Stimulated activated CD4-positive, alpha-beta T cell treated with anti-CD3 and anti-CD28 coated beads, Interleukin-2, amount 100 ng/mL, for 24 hours (primary cell): ENCODE results near the gene FITM1.

ENCODE experiments used
- DNase-seq, 2 donors: peaks; one replicate each; pipeline ENCODE4 v3.0.0-alpha.2; 2020

The FITM1 gene

DNA sequence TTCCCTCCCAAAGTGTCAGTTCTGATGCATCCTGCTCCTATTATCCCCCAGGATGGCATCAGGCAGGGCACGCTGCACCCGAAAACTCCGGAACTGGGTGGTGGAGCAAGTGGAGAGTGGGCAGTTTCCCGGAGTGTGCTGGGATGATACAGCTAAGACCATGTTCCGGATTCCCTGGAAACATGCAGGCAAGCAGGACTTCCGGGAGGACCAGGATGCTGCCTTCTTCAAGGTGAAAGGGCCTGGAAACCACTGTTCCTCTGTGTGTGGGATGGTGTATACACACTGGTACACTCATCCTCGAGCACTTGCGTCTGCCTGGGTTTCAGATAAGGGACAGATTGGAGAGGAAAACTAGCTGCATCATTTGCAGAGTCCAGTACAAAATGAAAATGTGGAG lies 31.6 kb downstream of the FITM1 start:
- peak; percentile 26 to 44 for DNase-seq

DNA sequence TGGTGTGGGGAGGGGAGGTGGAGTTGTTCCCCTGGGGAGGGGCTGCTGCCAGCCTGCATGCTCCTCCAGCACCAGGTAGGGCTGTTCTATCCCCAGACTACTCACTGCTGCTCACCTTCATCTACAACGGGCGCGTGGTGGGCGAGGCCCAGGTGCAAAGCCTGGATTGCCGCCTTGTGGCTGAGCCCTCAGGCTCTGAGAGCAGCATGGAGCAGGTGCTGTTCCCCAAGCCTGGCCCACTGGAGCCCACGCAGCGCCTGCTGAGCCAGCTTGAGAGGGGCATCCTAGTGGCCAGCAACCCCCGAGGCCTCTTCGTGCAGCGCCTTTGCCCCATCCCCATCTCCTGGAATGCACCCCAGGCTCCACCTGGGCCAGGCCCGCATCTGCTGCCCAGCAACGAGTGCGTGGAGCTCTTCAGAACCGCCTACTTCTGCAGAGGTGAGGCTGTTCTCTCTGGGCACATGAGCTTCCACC lies 34.1 kb downstream of the FITM1 start:
- DNase-seq = no peak

DNA sequence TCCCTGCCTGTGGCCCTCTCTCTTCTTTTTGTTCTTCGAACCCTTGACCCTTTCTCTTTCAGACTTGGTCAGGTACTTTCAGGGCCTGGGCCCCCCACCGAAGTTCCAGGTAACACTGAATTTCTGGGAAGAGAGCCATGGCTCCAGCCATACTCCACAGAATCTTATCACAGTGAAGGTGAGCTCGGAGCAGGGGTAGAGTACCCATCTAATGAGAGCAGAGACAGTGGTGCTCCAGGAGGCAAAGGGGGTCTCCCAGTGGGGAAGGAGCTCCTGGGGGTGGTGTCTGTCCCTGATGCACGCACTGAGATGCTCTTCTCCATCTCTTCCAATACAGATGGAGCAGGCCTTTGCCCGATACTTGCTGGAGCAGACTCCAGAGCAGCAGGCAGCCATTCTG lies 35.3 kb downstream of the FITM1 start:
- no peak for DNase-seq

DNA sequence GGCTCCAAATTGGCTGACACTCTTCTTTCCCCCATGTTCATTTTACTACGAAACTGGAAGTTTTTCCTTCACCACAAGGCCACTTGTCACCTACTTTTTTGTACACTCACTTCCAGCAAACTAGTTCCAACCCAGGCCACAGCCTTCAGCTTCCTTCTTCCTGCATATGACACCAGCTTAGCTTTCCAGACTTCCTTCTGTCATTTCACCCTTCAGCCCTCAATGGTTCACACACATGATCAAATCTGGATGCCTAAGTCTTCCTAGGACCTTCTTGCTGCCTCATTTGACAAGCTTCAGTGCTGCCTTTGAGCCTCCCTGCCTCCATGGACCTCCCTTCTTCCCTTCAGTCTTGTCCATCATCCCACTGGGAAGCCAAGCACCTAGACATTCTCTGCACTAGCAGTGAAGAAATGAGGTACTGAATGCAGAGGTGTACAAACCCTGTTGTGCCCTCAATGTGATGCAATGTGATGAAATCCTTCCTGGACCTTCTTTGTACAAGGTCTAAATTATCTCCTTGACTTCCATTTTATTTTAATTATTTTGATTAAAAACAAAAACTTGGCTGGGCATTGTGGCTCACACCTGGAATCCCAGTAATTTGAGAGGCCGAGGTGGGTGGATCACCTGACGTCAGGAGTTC lies 37.1 kb downstream of the FITM1 start:
- no peak for DNase-seq

DNA sequence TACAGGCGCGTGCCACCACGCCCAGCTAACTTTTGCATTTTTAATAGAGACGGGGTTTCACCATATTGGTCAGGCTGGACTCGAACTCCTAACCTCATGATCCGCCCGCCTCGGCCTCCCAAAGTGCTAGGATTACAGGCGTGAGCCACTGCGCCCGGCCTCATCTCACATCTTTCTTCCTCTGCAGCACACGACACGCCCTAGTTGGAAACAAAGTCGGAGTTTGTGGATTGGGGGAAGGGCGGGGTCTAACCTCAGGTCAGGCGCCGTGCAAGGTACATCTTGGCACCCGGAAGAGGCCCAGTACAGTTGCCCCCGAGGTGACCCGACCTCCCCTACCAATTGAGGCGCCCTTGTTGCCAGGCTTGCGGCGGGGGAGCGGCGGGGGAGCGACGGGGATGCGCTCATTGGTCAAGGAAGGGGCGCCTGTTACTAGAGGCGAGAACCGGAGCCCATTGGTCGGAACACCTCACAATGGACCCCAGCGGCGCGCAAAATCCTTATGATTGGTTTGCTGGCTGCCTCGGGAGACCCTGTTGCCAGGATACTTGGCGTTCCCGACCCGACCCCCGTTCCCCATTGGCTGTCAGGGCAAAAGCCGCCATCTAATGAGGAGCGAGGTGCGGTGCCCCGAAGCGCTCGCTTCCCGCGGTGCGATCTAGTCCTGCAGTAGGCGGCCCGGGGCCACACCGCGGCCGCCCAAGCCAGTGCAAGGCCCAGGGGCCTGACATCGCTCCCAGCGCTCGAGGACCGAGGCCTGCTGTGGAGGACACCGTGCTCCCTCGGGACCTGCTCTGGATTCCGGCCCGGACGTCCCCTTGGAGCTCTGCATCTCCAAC lies 41.2 kb downstream of the FITM1 start, which contains the start of gene REC8:
REC8 (plus strand) TSS at position 659 of the 839 bp plus-strand sequence. CDS start 473 bp downstream, outside the sequence.
- DNase-seq = peak; percentile 67 to 73

DNA sequence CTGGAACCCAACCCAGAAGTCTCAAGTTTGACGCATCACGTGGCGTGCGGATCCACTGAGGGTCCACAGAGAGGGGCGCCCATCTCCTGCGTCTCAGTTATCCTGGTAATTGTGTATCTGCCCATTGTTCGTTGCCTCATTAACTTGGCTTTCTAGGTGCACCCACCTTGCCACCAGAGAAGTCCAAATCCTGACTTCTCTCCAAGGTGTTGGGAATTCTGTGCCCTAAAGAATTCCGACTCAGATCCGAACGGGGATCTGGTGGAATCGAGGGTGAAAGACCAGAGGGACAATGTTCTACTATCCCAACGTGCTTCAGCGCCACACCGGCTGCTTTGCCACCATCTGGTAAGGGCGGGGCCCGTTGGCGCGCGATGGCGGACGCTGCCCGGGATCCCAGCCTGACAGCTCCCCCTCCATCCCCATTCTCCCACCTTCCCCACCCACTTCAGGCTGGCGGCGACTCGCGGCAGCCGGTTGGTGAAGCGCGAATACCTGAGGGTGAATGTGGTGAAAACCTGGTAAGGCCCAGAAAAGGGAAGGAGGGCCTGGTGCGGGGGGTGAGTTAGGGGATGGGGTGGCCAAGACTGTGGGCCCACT lies 41.9 kb downstream of the FITM1 start:
- DNase-seq = no peak

DNA sequence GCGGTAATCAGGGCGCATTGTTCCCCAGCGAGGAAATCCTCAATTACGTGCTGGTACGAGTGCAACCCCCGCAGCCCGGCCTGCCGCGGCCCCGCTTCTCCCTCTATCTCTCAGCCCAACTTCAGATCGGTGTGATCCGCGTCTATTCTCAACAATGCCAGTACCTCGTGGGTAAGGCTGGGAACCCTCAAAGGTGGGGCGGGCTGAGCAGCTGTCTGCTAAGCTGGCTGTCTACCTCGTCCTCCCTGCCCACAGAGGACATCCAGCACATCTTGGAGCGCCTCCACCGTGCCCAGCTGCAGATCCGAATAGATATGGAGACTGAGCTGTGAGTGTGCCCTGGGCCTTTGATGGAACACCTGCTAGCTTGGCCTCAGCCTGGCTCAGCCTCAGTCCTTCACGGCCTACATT lies 42.4 kb downstream of the FITM1 start:
- DNase-seq = no peak

DNA sequence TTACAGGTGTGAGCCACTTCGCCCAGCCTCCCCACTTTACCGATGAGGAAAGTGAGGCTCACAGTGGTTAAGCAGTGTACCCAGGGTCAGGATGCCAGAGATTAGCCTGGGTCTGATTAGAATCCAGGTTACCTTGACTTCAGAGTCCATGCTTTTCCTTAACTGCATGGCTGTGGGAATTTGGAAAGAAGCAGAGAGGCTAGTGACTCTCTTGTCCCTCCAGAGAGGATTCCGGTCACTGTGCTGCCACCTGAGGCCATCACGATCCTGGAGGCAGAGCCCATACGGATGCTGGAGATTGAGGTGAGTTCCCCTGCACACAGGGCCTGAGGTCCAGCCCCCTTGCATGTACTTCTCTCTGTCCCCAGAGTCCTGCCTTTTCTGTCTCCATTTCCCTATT lies 46.1 kb downstream of the FITM1 start:
- no peak for DNase-seq

DNA sequence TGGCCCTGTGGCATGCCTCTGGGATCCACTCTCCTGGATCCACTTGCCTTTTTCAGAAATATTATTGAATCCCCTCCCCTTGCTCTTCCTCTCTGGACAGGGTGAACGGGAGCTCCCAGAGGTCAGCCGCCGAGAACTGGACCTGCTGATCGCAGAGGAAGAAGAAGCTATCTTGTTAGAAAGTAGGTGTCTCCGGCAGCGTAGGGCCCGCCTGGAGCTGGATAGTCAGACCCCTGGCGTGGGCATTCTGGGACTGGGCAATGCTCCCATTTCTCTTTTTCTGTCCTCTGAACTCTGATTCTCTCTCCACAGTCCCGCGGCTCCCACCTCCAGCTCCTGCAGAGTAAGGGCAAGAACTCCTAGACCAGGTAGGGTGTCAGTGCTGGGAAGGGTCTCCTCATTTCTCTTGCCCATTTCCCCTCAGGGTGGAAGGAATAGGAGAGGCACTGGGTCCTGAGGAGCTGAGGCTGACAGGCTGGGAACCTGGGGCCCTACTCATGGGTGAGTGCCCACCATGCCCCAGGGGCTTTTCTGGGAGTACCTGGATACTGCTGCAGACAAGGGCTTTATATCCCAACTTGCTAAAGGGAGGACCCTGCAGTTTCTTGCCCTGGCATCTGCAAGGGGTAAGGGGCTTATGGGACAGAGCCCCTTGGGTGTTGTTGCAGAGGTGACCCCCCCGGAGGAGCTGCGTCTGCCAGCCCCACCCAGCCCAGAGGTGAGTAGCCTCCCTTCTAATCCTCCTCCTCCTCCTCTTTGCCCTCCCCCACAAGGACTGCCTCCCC lies 46.8 kb downstream of the FITM1 start:
- DNase-seq = no peak

DNA sequence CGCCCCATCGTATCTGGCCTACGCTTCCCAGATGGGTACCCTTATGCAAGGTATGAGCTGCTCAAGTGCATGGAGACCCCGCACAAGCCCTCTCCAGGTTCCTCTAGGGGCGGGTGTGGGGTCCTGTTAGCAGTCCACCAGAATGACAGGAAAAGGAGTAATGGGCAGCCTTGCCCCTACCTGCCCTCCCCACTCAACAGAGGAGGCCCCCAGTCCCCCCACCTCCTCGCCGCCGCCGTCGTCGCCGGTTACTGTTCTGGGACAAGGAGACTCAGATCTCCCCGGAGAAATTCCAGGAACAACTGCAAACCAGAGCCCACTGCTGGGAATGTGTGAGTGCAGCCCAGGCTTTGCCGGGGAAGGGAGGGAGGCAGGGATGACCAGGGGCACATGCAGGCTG lies 47.4 kb downstream of the FITM1 start:
- no peak for DNase-seq

DNA sequence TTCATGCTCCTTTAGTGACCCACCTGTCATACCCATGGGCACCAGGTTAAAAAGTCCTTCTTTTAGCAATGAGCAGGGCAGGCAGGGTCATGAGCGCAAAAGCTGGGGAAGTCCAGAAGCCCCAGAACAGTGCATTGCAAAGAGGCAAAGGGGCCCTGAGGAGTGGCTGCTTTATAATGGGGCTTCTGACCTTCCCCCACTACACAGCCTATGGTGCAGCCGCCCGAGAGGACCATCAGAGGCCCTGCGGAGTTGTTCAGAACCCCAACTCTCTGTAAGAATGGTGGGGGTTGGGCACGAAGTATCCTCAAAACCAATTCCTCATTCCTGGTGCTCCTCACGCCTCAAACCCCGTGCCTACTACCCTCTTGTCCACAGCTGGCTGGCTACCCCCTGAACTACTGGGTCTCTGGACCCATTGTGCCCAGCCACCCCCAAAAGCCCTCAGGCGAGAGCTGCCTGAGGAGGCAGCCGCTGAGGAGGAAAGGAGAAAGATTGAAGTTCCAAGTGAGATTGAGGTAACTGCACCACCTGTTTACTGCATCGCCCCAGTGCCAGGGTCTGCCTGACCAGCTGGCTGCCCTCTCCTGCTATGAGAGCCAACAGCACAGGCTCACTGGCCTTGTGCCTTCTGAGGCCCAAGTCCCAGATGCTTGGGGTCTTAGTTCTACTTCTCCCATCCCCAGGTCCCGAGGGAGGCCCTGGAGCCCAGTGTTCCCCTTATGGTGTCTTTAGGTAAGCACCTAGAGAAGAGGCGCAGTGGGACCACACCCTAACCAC lies 48.1 kb downstream of the FITM1 start:
- DNase-seq = no peak

DNA sequence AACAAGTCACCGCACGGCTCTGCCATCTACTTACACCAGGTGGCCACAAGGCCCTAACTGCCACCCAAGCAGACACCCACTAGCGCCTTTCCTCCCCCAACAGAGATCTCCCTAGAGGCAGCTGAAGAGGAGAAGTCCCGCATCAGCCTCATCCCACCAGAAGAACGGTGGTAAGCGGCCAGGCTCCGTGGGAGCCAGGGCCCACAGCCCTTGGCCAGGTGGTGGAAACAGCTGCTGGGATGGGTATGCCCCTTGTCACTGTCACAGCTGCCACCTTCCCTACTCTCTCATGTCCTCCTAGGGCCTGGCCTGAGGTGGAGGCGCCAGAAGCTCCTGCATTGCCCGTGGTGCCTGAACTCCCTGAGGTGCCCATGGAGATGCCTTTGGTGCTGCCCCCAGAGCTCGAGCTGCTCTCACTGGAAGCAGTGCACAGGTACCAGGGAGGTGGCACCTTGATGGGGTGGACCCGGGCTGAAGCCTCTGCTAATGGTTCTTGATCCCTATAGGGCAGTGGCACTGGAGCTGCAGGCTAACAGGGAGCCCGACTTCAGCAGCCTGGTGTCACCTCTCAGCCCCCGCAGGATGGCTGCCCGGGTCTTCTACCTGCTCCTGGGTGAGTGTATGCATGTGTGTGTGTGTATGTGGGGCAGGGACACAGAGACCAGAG lies 49.0 kb downstream of the FITM1 start:
- no peak for DNase-seq

DNA sequence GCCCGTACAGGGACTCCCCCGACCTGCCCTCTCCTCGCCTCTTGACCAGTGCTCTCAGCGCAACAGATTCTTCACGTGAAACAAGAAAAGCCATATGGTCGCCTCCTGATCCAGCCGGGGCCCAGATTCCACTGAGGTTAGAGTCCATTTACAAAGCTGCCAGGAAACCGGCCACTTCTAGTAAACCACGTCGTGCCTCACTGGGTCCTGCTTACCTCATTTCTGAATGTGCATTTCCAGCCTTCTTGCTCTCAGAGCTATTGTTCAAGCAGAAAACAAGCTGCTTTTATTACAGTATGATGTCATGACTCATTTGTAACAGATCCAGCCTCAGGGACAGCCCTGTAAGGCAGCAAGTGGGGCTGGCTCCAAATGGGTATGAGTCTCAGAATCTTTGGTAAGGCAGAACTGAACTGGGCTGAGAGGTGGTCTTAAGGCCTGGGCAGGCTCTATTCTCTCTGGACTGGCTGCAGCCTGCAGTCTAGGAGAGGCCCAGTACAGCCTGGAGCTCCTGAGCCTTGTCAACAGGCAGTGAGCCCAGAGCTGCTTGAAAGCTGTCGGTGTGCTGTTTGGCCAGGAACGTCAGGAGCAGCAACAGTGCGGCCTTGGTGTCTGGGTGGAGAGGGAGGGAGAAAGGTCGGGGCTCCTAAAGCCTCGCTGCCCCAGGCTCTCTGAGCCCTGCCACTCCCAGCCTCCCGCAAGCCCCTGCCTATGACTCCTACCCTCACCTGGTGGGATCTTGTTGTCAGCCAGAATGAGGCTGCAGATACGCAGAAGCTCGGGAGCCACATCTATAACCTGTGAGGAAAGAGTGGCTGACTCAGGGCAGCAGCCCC lies 49.7 kb downstream of the FITM1 start:
- DNase-seq = no peak

DNA sequence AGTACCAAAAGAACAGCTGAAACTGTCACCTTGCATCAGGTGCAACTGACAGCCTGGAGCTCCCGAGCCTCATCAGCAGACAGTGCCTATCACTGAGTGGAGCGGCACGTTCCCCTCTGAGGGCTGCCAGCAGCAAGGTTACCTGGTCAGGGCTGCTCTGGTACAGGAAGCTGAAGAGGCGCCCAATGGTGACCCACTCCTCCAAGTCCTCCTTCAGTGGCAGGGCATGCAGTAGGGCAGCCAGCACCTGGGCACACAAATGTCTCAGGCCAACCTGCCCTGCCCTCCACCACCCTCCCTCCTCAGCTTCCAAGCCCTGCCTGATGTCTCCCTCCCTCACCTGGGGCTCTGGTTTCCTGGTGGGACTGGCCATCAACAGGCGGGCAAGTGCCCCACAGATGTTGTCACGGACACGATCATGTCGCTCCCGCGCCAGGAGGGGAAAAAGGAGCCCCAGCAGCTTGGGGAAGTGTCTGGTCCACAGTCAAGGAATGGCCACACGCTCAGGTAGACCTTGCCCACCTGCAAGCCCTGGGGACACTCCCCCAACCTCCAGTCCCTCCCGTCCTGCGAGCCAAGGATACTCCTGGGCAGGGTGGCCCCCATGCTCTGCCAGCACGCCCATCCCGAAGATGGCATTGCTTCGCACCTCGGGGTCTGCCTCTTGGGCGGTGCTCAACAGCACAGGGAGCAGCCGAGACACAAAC lies 51.1 kb downstream of the FITM1 start:
- DNase-seq = no peak
